Brain microvascular endothelial cell (primary cell): Measurements from ENCODE around the gene HSD3B1.

Experiments
- DNase-seq: peaks from one replicate; pipeline ENCODE4 v3.0.0-alpha.2; 2020
- H3K27ac ChIP-seq: fragments of 250-450 bp; sonication (Bioruptor Pico); 2 replicates; pipeline ENCODE4 v1.5.1; 2020; ENCODE audit warnings: mild to moderate bottlenecking, moderate library complexity
- H3K27me3 ChIP-seq: fragments of 250-450 bp; sonication (Bioruptor Pico); replicated peaks from 2 replicates; pipeline ENCODE4 v1.5.1; 2020; ENCODE audit warnings: mild to moderate bottlenecking
- H3K36me3 ChIP-seq: fragments of 250-450 bp; sonication (Bioruptor Pico); replicated peaks from 2 replicates; pipeline ENCODE4 v1.5.1; 2020; ENCODE audit warnings: mild to moderate bottlenecking
- H3K4me3 ChIP-seq: 2 replicates; pipeline ENCODE4 v1.5.1; 2011; ENCODE audit warnings: low read depth, mild to moderate bottlenecking, control low read depth, low read length, moderate library complexity
- CTCF ChIP-seq: IDR thresholded peaks from 2 replicates; pipeline ENCODE4 v1.5.1; 2011; ENCODE audit warnings: low read depth, mild to moderate bottlenecking, moderate library complexity, low read length, control low read depth, inconsistent platforms; ENCODE audit errors: missing control alignments
- in situ Hi-C: cut with HindIII; loops from 2 replicates; pipeline ENCODE4 v1.10.0; 2017; ENCODE audit warnings: low sequenced_read_pairs, low pct_ligation_motif_present

HSD3B1 gene

DNA sequence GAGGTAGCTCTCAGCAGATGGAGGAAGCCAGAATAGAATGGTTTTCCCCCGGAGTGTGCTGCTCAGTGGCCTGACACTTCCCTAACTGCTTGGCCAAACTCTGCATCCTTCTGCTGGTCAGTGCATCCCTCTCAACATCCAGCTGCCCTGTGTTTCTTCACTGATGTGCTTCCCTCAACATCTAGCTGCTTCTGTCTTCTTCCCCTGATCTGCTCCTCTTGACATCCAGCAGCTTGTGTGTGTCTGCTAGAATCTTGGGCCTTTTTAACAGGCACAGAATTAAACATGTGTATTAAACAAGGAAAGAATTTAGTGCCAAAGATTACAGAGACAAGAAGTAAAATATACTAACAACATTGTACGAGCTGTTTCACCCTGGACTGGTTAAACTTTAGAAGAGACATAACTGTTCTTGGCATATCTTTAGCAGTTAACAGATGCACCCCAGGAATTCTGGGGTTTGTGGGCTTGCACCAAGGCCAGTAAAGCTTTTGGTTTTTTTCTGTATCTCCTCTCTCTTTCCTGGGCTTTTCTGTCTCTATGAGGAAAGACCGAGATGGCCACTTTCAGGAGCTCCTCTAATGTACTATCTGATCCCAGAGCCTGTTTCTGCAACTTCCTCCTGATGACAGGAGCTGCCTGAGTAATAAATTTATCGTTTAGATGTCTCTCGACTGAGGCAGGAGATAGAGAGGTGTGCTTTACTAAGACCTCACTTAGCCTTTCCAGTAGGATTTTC is 34.8 kb upstream of the HSD3B1 start:
- no peaks in the 10 kb centered on the region for H3K36me3 ChIP-seq
- H3K4me3 ChIP-seq: no peak overlapping the region
- H3K27me3 ChIP-seq: no peaks in the 10 kb centered on the region
- no peak overlapping the region for H3K27ac ChIP-seq
- no peak for TF ChIP-seq CTCF
- no peak for DNase-seq
- in situ Hi-C loops: no loop called here

DNA sequence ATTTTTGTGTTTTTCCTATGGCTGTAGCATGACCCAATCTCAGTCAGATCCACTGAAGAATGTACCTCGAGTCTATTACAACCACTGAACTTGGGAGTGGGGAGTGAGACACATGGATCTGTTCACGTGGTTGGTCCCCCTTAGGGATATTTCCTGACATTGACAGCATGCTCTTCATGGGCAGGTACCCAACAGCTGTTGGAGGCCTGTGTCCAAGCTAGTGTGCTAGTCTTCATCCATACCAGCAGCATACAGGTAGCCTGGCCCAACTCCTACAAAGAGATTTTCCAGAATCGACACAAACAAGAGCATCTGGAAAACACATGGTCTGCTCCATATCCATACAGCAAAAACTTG is 34.2 kb upstream of the HSD3B1 start:
- TF ChIP-seq CTCF: no peak
- no peak overlapping the region for H3K27ac ChIP-seq
- no peaks in the 10 kb centered on the region for H3K36me3 ChIP-seq
- no peak for DNase-seq
- in situ Hi-C loops: no loop called here
- no peak overlapping the region for H3K4me3 ChIP-seq
- H3K27me3 ChIP-seq: no peaks in the 10 kb centered on the region

DNA sequence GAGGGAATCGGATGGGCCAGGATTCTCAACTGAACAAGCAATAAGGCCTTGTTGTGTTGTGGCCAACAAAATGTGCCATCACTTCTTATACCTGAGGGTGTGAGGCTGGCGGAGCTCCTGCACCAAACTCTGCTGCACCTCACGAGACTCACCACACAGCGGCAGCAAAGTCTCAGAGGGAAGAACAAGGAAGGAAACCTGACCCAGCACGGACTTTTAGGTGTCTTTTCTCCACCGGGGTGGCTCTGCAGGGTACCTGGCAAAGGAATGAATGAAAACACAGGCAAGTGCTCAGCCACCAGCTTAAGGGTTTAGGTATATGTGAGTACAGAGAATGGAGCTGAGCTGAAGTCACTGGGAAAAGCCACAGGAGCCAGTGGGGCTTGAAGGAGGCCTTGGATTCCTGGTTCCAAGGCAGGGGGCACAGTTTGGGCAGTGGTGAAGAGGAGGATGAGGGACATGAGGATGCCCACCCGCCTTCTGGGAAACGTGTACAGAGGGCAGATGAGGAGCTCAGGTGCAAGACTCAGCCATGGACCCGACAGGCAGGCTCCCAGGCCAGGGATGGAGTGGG is 31.1 kb upstream of the HSD3B1 start:
- Histone ChIP-seq H3K4me3 (no peak overlapping the region), H3K27ac (no peak overlapping the region), H3K27me3 (no peaks in the 10 kb centered on the region), H3K36me3 (no peaks in the 10 kb centered on the region)
- DNase-seq: peak; percentile 38
- in situ Hi-C loops: no loop called here
- peak; percentile 81 for TF ChIP-seq CTCF

DNA sequence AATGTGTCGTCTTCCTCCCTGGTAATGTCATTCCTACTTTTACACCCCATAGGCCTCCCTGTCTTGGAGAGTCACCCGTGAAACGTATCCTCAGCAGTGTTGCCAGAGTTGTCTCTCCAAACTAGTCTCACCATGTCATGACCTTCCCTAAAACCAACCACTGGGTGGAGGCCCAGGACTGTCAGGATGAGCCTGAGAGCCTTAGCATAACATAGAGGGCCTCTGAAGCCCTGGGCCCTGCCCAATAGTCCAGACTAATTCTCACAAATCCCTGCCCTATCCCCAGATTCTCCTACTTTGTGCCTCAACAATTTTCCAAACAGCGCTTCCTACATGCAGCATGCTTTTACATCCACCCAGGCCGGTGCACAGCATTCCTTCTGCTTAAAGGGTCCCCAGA is 29.3 kb upstream of the HSD3B1 start:
- no peaks in the 10 kb centered on the region for H3K36me3 ChIP-seq
- in situ Hi-C loops: no loop called here
- no peak overlapping the region for H3K4me3 ChIP-seq
- H3K27me3 ChIP-seq: no peaks in the 10 kb centered on the region
- no peak for TF ChIP-seq CTCF
- DNase-seq: no peak
- H3K27ac ChIP-seq: no peak overlapping the region

DNA sequence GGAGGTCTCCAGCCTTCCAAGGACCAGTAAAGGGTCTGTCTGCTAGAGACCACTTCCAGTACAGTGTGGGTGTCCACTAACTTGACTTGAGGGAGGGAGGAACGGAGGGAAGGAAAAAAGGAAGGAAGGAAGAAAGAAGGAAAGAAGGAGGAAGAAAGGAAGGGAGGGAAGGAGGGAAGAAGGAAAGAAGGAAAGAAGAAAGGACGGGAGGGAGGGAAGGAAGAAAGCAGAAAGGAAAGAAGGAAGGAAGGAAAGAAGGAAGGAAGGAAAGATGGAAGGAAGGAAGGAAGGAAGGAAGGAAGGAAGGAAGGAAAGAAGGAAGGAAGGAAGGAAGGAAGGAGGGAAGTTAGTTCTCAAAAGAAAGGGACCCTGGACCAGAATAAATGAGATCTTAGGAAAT is 26.8 kb upstream of the HSD3B1 start:
- Histone ChIP-seq H3K4me3 (no peak overlapping the region), H3K27ac (no peak overlapping the region), H3K27me3 (no peaks in the 10 kb centered on the region), H3K36me3 (no peaks in the 10 kb centered on the region)
- in situ Hi-C loops: no loop called here
- DNase-seq: no peak
- TF ChIP-seq CTCF: no peak

GRCh38 chr1:119481951-119482350 is 25.1 kb upstream of the HSD3B1 start:
- H3K4me3 ChIP-seq: no peak overlapping the region
- no peak for TF ChIP-seq CTCF
- in situ Hi-C loops: no loop called here
- H3K36me3 ChIP-seq: no peaks in the 10 kb centered on the region
- no peak overlapping the region for H3K27ac ChIP-seq
- H3K27me3 ChIP-seq: no peaks in the 10 kb centered on the region
- DNase-seq: no peak
